ENCODE results near the gene VWA8.

The VWA8 gene

DNA sequence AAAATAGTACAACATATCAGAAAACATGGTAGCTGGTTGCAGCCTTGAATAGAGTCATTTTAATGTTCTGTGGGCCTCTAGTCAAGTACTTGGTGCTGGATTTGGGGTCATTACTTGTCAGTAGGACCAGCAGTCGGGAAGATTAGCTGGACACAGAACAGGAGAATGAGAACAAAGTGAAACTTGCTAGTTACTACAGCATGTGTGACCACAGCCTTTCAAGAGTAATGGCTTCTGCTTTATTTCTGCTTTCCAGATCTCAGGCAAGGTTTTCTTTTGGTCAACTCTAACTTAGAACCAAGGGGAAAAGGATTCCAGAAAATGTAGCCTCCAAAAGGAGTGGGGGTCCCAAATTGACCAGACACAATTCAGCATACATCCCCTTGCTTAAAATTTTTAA is 17.1 kb upstream of the VWA8 start:
- H3K36me3 Mint-ChIP-seq, result no peaks in the 10 kb centered on the region
- H3K9me3 Mint-ChIP-seq, result no peaks in the 10 kb centered on the region
- H3K4me1 Mint-ChIP-seq, result peaks cover 3% of the 10 kb centered on the region
- ATAC-seq (ENCODE audit: low read depth) (no peak), DNase-seq (ENCODE audit: low spot score in 2 of 2) (no peak)
- H3K27me3 Mint-ChIP-seq, result peaks cover 1% of the 10 kb centered on the region
- no peak overlapping the region for H3K4me3 Mint-ChIP-seq
- H3K27ac Mint-ChIP-seq, result no peak overlapping the region

DNA sequence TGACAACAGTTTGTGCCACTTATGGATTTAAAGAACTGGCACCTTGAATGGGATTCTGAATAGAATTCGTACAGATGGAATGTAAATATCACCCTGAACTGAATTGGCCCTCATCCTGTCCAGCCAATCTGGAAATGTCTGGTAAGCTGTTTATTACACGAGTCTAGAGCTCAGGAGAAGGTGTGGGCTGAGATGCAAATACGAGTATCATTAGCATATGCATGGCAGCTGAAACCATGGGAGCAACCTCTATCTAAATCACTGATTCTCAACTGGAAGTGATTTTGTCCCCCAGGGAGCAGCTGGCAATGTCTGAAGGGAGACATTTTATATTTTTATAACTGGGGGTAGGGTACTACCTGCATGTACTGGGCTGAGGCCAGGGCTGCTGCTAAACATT is 15.6 kb upstream of the VWA8 start:
- ATAC-seq (ENCODE audit: low read depth) (no peak), DNase-seq (ENCODE audit: low spot score in 2 of 2) (no peak)
- Mint-ChIP-seq H3K27ac (no peak overlapping the region), H3K4me3 (no peak overlapping the region), H3K27me3 (no peaks in the 10 kb centered on the region), H3K36me3 (no peaks in the 10 kb centered on the region), H3K4me1 (peaks cover 3% of the 10 kb centered on the region), H3K9me3 (no peaks in the 10 kb centered on the region)

GRCh38 chr13:41974262-41974900 is 13.5 kb upstream of the VWA8 start:
- ATAC-seq (ENCODE audit: low read depth), result no peak
- Mint-ChIP-seq H3K27ac (no peak overlapping the region), H3K27me3 (no peaks in the 10 kb centered on the region), H3K4me1 (peaks cover 6% of the 10 kb centered on the region), H3K36me3 (no peaks in the 10 kb centered on the region), H3K4me3 (no peak overlapping the region), H3K9me3 (no peaks in the 10 kb centered on the region)
- DNase-seq (ENCODE audit: low spot score in 2 of 2), result no peak

DNA sequence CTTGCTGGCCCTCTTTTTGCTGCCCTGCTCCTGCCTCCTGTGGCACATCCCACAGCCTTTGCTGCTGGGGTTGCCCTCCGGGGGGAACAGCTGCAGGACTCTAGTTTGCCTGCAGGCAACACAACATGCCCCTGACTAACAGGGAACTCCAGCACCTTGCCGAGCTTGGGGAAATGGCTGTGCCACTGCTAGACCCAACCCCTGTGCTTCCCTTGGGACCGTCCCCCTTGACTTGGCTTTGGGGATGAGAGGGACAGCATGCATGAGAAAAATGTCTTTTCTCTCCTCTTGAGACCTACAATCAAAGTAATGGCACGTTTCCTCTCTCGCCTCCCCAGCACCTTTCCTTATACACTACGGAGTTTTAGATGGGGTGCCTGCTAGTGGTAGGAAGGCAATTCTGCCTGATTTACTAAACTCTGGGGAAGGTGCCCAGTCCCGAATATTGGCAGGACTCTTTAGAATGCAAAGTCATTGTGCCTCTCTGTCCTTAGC is 12.4 kb upstream of the VWA8 start:
- H3K9me3 Mint-ChIP-seq, result no peaks in the 10 kb centered on the region
- no peaks in the 10 kb centered on the region for H3K27me3 Mint-ChIP-seq
- no peak overlapping the region for H3K4me3 Mint-ChIP-seq
- no peak for DNase-seq (ENCODE audit: low spot score in 2 of 2)
- no peak overlapping the region for H3K27ac Mint-ChIP-seq
- no peaks in the 10 kb centered on the region for H3K36me3 Mint-ChIP-seq
- ATAC-seq (ENCODE audit: low read depth), result no peak
- H3K4me1 Mint-ChIP-seq, result peaks cover 6% of the 10 kb centered on the region

GRCh38 chr13:41971848-41972247 is 10.9 kb upstream of the VWA8 start:
- ATAC-seq (ENCODE audit: low read depth) (no peak), DNase-seq (ENCODE audit: low spot score in 2 of 2) (no peak)
- Mint-ChIP-seq H3K27ac (no peak overlapping the region), H3K27me3 (peaks cover 2% of the 10 kb centered on the region), H3K4me3 (no peak overlapping the region), H3K4me1 (peaks cover 2% of the 10 kb centered on the region), H3K36me3 (no peaks in the 10 kb centered on the region), H3K9me3 (no peaks in the 10 kb centered on the region)

- H3K27me3 Mint-ChIP-seq, result peaks cover 4% of the 10 kb centered on the region
- H3K4me1 Mint-ChIP-seq, result peaks cover 2% of the 10 kb centered on the region
- no peaks in the 10 kb centered on the region for H3K36me3 Mint-ChIP-seq
- no peak overlapping the region for H3K4me3 Mint-ChIP-seq
- no peak for DNase-seq (ENCODE audit: low spot score in 2 of 2)
- no peak overlapping the region for H3K27ac Mint-ChIP-seq
- no peaks in the 10 kb centered on the region for H3K9me3 Mint-ChIP-seq
- ATAC-seq (ENCODE audit: low read depth), result no peak
These were observed 10.0 kb upstream of the VWA8 start for GRCh38 chr13:41970918-41971317.

DNA sequence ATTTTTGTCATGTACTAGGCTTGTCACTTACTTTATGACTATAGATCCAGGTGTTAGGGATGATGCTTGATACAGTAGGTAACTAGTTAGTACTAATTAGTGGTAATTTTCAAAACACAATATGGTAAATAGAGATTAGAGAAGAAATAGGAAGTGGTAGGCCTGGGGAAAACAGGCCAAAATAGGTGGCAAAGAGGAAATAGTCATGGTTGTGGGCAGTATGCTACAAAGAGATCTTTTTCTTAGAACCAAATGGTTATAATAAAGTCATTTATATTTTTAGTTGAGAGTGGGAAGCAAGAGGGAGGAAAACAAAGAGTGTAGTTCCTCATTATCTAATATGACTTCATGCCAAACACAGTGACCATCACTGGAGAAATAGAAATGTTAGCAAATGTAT is 9.1 kb upstream of the VWA8 start:
- Mint-ChIP-seq H3K9me3 (no peaks in the 10 kb centered on the region), H3K4me3 (no peak overlapping the region), H3K27ac (no peak overlapping the region), H3K4me1 (peaks cover 2% of the 10 kb centered on the region), H3K36me3 (no peaks in the 10 kb centered on the region), H3K27me3 (peaks cover 6% of the 10 kb centered on the region)
- DNase-seq (ENCODE audit: low spot score in 2 of 2) (no peak), ATAC-seq (ENCODE audit: low read depth) (no peak)

DNA sequence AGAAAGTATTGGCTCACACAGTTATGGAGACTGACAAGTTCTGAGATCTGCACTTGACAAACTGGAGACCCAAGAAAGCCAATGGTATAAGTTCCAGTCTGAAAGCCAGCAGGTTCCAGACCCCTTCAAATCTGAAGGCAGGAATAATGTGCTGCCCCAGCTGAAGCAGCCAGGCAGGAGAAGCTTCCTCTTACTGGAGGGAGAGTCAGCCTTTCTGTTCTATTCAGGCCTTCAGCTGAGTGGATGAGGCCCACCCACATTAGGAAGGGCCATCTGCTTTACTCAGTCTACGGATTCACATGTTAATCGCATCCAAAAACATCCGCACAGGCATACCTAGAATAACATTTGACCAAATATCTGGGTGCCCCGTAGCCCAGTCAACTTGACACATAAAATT is 8.2 kb upstream of the VWA8 start:
- Mint-ChIP-seq H3K9me3 (no peaks in the 10 kb centered on the region), H3K4me1 (peaks cover 2% of the 10 kb centered on the region), H3K27me3 (peaks cover 8% of the 10 kb centered on the region), H3K4me3 (no peak overlapping the region), H3K27ac (no peak overlapping the region), H3K36me3 (no peaks in the 10 kb centered on the region)
- ATAC-seq (ENCODE audit: low read depth) (no peak), DNase-seq (ENCODE audit: low spot score in 2 of 2) (no peak)

- H3K27ac Mint-ChIP-seq, result no peak overlapping the region
- no peak for ATAC-seq (ENCODE audit: low read depth)
- no peak overlapping the region for H3K4me3 Mint-ChIP-seq
These were observed 5.8 kb upstream of the VWA8 start for GRCh38 chr13:41966671-41967070.

GRCh38 chr13:41962994-41963393 is 2.1 kb upstream of the VWA8 start:
- ATAC-seq (ENCODE audit: low read depth) (no peak), DNase-seq (ENCODE audit: low spot score in 2 of 2) (no peak)
- H3K36me3 Mint-ChIP-seq, result no peaks in the 10 kb centered on the region
- H3K4me1 Mint-ChIP-seq, result peaks cover 7% of the 10 kb centered on the region
- H3K27ac Mint-ChIP-seq, result no peak overlapping the region
- no peak overlapping the region for H3K4me3 Mint-ChIP-seq
- H3K27me3 Mint-ChIP-seq, result peaks cover 11% of the 10 kb centered on the region
- H3K9me3 Mint-ChIP-seq, result no peaks in the 10 kb centered on the region

More at GRCh38 chr13:41966671-41967070, 5.8 kb upstream of the VWA8 start:
- no peaks in the 10 kb centered on the region for H3K9me3 Mint-ChIP-seq
- H3K4me1 Mint-ChIP-seq, result peaks cover 2% of the 10 kb centered on the region
- H3K36me3 Mint-ChIP-seq, result no peaks in the 10 kb centered on the region
- DNase-seq (ENCODE audit: low spot score in 2 of 2), result no peak
- H3K27me3 Mint-ChIP-seq, result peaks cover 11% of the 10 kb centered on the region

DNA sequence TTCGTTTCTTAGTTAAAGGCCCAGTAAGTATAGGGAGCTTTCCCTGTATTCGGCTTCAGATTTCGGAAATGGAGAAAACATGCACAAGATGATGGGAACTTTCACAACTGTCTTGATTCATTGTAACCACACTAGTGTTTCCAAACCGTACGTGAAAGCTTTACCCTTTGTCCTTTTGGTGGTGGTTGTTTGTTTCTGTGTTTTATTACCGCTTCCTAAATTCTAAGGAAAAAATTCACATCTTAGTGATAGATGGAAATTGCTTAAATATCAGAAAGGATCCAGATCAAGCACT is 504 bp upstream of the VWA8 start:
- H3K36me3 Mint-ChIP-seq, result peaks cover 1% of the 10 kb centered on the region
- ATAC-seq (ENCODE audit: low read depth), result no peak

DNA sequence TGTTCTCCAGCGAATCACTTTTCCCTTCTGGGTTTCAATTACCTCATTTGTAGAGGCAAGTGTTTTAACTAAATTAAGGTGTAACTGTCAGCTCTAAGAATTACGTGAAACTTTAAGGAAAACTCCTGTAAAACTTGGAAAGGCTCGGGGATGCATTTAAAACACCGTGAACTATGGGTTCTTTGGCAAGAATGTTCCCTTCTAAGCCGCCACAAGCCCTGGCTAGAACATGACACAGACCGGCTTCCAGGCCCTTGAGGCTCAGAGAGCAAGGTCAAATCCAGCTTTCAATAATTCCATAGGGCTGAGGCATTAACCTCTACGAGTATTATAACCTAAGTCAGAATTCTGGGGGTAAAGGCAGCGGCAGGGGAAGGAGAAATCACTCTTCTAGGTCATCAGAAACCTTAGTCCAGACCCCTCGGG is 685 bp downstream of the VWA8 start:
- peaks cover 7% of the 10 kb centered on the region for H3K27me3 Mint-ChIP-seq
- ATAC-seq (ENCODE audit: low read depth) (no peak), DNase-seq (ENCODE audit: low spot score in 2 of 2) (no peak)
- peaks cover 1% of the 10 kb centered on the region for H3K36me3 Mint-ChIP-seq
- H3K4me3 Mint-ChIP-seq, result peak overlapping the region; percentile 94
- peaks cover 9% of the 10 kb centered on the region for H3K4me1 Mint-ChIP-seq
- no peaks in the 10 kb centered on the region for H3K9me3 Mint-ChIP-seq
- H3K27ac Mint-ChIP-seq, result peak overlapping the region; percentile 86

More for the DNA sequence above, 504 bp upstream of the VWA8 start:
- peak overlapping the region; percentile 86 for H3K27ac Mint-ChIP-seq
- no peak for DNase-seq (ENCODE audit: low spot score in 2 of 2)
- H3K27me3 Mint-ChIP-seq, result peaks cover 9% of the 10 kb centered on the region
- H3K9me3 Mint-ChIP-seq, result no peaks in the 10 kb centered on the region
- H3K4me1 Mint-ChIP-seq, result peaks cover 9% of the 10 kb centered on the region
- peak overlapping the region; percentile 94 for H3K4me3 Mint-ChIP-seq

DNA sequence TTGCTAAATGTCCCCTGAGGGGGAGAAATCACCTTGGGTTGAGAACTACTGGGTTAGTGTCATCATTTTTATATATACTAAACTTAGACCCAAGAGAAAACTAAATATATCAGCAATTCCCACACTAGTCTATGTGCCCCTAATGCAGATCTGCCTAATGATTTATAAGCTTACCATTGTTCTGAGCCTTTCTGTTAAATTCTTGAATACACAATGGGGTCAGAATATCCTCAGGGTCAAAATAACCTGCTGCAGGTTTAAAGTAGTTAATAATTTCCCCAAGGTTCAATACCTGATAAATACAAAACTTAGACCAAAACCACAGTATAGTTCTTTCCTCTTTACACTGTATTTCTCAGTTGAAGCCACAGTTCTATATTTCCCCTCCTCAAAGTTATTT is 4.6 kb downstream of the VWA8 start:
- H3K4me1 Mint-ChIP-seq, result peaks cover 23% of the 10 kb centered on the region
- H3K4me3 Mint-ChIP-seq, result no peak overlapping the region
- peaks cover 1% of the 10 kb centered on the region for H3K36me3 Mint-ChIP-seq
- no peak overlapping the region for H3K27ac Mint-ChIP-seq
- no peak for DNase-seq (ENCODE audit: low spot score in 2 of 2)
- no peaks in the 10 kb centered on the region for H3K9me3 Mint-ChIP-seq
- no peak for ATAC-seq (ENCODE audit: low read depth)
- H3K27me3 Mint-ChIP-seq, result no peaks in the 10 kb centered on the region

GRCh38 chr13:41955605-41956004 is 5.3 kb downstream of the VWA8 start:
- ATAC-seq (ENCODE audit: low read depth), result peak; percentile 67
- H3K27me3 Mint-ChIP-seq, result no peaks in the 10 kb centered on the region
- no peak overlapping the region for H3K27ac Mint-ChIP-seq
- no peak overlapping the region for H3K4me3 Mint-ChIP-seq
- H3K36me3 Mint-ChIP-seq, result peaks cover 1% of the 10 kb centered on the region
- H3K4me1 Mint-ChIP-seq, result peaks cover 23% of the 10 kb centered on the region
- H3K9me3 Mint-ChIP-seq, result no peaks in the 10 kb centered on the region
- no peak for DNase-seq (ENCODE audit: low spot score in 2 of 2)

DNA sequence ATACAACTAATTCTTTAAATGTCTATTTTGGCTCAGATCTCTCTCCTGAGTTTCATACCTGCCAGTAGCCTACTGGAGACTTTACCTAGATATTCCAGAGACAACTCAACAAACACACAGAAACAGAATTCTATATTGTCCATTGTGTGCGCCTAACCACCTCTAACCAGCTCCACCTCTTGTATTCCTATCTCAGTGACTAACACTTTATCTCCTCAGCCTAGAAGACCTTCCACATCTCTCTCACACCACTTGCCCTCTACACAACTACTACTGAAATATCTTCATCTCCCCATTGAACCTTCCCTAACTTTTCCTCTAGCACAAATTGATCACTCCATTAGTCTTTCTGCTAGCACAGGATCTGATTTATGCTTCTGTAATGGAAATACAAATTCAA is 6.7 kb downstream of the VWA8 start:
- no peaks in the 10 kb centered on the region for H3K27me3 Mint-ChIP-seq
- H3K27ac Mint-ChIP-seq, result no peak overlapping the region
- H3K4me1 Mint-ChIP-seq, result peaks cover 17% of the 10 kb centered on the region
- no peaks in the 10 kb centered on the region for H3K9me3 Mint-ChIP-seq
- H3K36me3 Mint-ChIP-seq, result peaks cover 3% of the 10 kb centered on the region
- H3K4me3 Mint-ChIP-seq, result no peak overlapping the region
- no peak for DNase-seq (ENCODE audit: low spot score in 2 of 2)
- no peak for ATAC-seq (ENCODE audit: low read depth)

All from memory B cell (primary cell).